ENCODE measurements around the gene HCK. TPM values are rescaled to one million over a fixed set of nuclear protein-coding genes. Genes with fewer than 3 reads are reported as not detected.

The HCK gene
- total RNA-seq, 1 experiment from 2014 or later: 0.17 TPM

DNA sequence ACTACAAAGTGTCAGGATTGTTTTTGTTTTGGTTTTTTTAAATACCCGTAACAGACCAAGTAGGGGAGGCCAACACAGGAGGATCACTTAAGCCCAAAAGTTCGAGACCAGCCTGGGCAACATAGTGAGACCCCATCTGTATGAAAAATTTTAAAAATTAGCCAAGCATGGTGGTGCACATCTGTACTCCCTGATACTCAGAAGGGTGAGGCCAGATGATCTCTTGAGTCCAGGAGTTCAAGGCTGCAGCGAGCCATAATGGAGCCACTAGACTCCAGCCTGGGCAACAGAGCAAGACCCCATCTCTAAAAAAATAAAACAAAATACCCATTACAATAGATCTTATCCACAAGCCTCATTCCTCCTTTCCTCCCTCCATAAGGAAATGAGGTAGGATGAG is 28.7 kb downstream of the HCK start (continued):
- TF ChIP-seq, protein P1, sequence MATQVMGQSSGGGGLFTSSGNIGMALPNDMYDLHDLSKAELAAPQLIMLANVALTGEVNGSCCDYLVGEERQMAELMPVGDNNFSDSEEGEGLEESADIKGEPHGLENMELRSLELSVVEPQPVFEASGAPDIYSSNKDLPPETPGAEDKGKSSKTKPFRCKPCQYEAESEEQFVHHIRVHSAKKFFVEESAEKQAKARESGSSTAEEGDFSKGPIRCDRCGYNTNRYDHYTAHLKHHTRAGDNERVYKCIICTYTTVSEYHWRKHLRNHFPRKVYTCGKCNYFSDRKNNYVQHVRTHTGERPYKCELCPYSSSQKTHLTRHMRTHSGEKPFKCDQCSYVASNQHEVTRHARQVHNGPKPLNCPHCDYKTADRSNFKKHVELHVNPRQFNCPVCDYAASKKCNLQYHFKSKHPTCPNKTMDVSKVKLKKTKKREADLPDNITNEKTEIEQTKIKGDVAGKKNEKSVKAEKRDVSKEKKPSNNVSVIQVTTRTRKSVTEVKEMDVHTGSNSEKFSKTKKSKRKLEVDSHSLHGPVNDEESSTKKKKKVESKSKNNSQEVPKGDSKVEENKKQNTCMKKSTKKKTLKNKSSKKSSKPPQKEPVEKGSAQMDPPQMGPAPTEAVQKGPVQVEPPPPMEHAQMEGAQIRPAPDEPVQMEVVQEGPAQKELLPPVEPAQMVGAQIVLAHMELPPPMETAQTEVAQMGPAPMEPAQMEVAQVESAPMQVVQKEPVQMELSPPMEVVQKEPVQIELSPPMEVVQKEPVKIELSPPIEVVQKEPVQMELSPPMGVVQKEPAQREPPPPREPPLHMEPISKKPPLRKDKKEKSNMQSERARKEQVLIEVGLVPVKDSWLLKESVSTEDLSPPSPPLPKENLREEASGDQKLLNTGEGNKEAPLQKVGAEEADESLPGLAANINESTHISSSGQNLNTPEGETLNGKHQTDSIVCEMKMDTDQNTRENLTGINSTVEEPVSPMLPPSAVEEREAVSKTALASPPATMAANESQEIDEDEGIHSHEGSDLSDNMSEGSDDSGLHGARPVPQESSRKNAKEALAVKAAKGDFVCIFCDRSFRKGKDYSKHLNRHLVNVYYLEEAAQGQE (IDR thresholded peaks at IDR 0.05; ENCODE audit: low read depth): no peak
- TF ChIP-seq ELF1 (IDR thresholded peaks at IDR 0.05; ENCODE audit: borderline replicate concordance, low read depth): no peak
- TF ChIP-seq FOSL1 (IDR thresholded peaks at IDR 0.05; ENCODE audit: low read depth): no peak
- TF ChIP-seq SP1 (IDR thresholded peaks at IDR 0.05; ENCODE audit: low read depth): no peak
- TF ChIP-seq TCF7L2 (IDR thresholded peaks at IDR 0.05; ENCODE audit: borderline replicate concordance, extremely low read depth, insufficient read depth, insufficient read length): no peak

DNA sequence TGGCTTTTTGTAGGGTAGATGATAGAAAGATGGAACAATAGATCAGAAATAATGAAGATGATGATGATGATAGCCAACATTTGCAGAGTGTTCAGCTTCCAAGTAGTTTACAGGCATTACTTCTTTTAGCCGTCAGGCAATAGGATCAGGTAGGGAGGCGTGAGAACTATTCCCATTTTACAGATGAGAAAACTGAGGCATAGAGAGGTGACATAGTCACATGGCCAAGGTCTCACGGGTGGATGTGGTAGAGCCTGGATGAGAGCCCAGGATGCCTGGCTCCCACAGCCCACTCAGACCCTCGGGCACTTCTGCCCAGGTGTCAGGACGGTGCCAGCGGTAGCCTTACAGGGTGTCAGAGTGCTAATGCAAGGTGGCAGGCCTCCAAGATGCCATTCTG is 31.4 kb downstream of the HCK start:
- Histone ChIP-seq H3K27ac (ENCODE audit: low read depth, low read length) (no peak overlapping the region), H3K79me2 (ENCODE audit: insufficient read depth, low read length) (no peaks in the 10 kb centered on the region), H3K36me3 (ENCODE audit: control insufficient read depth in 1 of 2, insufficient read depth in 2 of 2, low read length in 2 of 2) (no peaks in the 10 kb centered on the region), H3K4me2 (ENCODE audit: low read length) (no peak overlapping the region), H3K27me3 (ENCODE audit: insufficient read depth, low read length) (peaks cover 9% of the 10 kb centered on the region; the same call in 1 of the 2 replicates), H3K9ac (ENCODE audit: low read length) (no peak overlapping the region), H2AFZ (ENCODE audit: low read depth, low read length, poor library complexity, severe bottlenecking) (no peak overlapping the region), H3K4me1 (ENCODE audit: control insufficient read depth in 1 of 2, insufficient read depth in 2 of 2, low read length in 2 of 2) (peaks cover 0 to 9% of the 10 kb centered on the region in 2 experiments; a peak in 3 of 4 replicates), H3K9me3 (ENCODE audit: control insufficient read depth in 1 of 2, insufficient read depth in 1 of 2, low read depth in 1 of 2, low read length in 2 of 2) (no peaks in the 10 kb centered on the region), H3K4me3 (replicated peaks in 1 of 2; ENCODE audit: low read depth in 1 of 2, low read length in 2 of 2) (no peak overlapping the region), H4K20me1 (ENCODE audit: insufficient read depth) (no peaks in the 10 kb centered on the region), H3K9me2 (ENCODE audit: insufficient read depth) (no peaks in the 10 kb centered on the region)
- intact Hi-C loops (cut with micrococcal nuclease): no loop called here
- ChIA-PET RAD21 (ENCODE audit: low non-redundant PET in 1 of 2, low total read pairs in 2 of 2, uncharacterized antibody in 2 of 2, unreplicated experiment in 2 of 2) (no interaction called here), CTCF (no interaction called here), POLR2A (no interaction called here)
- TF ChIP-seq EZH2phosphoT487 (IDR thresholded peaks at IDR 0.05; ENCODE audit: borderline replicate concordance): no peak
- TF ChIP-seq, protein P2, sequence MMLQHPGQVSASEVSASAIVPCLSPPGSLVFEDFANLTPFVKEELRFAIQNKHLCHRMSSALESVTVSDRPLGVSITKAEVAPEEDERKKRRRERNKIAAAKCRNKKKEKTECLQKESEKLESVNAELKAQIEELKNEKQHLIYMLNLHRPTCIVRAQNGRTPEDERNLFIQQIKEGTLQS (IDR thresholded peaks at IDR 0.05): no peak
- no peak for TF ChIP-seq YY1 (IDR thresholded peaks at IDR 0.05; ENCODE audit: extremely low read depth, insufficient replicate concordance, low read depth, low read length)
- TF ChIP-seq SIN3A (IDR thresholded peaks at IDR 0.05; ENCODE audit: low read depth): no peak
- no peak for TF ChIP-seq EGR1 (IDR thresholded peaks at IDR 0.05; ENCODE audit: low read depth)
- TF ChIP-seq, protein P3, sequence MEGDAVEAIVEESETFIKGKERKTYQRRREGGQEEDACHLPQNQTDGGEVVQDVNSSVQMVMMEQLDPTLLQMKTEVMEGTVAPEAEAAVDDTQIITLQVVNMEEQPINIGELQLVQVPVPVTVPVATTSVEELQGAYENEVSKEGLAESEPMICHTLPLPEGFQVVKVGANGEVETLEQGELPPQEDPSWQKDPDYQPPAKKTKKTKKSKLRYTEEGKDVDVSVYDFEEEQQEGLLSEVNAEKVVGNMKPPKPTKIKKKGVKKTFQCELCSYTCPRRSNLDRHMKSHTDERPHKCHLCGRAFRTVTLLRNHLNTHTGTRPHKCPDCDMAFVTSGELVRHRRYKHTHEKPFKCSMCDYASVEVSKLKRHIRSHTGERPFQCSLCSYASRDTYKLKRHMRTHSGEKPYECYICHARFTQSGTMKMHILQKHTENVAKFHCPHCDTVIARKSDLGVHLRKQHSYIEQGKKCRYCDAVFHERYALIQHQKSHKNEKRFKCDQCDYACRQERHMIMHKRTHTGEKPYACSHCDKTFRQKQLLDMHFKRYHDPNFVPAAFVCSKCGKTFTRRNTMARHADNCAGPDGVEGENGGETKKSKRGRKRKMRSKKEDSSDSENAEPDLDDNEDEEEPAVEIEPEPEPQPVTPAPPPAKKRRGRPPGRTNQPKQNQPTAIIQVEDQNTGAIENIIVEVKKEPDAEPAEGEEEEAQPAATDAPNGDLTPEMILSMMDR (IDR thresholded peaks at IDR 0.05 in 2 of 3, conservative IDR thresholded peaks at IDR 0.05 in 1 of 3; ENCODE audit: borderline replicate concordance in 1 of 3, insufficient read depth in 1 of 3, low read depth in 2 of 3, low read length in 2 of 3): no peak
- no peak for TF ChIP-seq SRF (IDR thresholded peaks at IDR 0.05; ENCODE audit: low read depth)
- TF ChIP-seq, protein P1 (IDR thresholded peaks at IDR 0.05; ENCODE audit: low read depth): no peak
- TF ChIP-seq FOSL1 (IDR thresholded peaks at IDR 0.05; ENCODE audit: low read depth): no peak
- no peak for TF ChIP-seq POLR2A (IDR thresholded peaks at IDR 0.05; ENCODE audit: borderline replicate concordance, extremely low read depth, insufficient read depth, insufficient read length)
- ATAC-seq: no peak
- BruUV-seq (replicated peaks): no TSS peak
- DNase-seq (ENCODE audit: low read depth, low spot score): no peak
